Stimulated activated CD4-positive, alpha-beta T cell treated with anti-CD3 and anti-CD28 coated beads, TNF-alpha, amount 100 ng/mL, for 4 hours (primary cell): ENCODE measurements around the gene CEP164.
A peak's percentile ranks its signal among the peaks of the same experiment; 100 is the strongest.

Experiments used
- DNase-seq, 3 experiments: peaks; one replicate each; pipeline ENCODE4 v3.0.0-alpha.2; 2020; ENCODE audit warnings: low read depth in 3 of 3

CEP164 gene

GRCh38 chr11:117327567-117328374 is at the start of gene CEP164:
Gene CEP164, plus strand, starts transcription at chr11:117327854. Its CDS starts 10,733 bp downstream, at chr11:117338587.
- peak; percentile 78 to 90 (median 90) for DNase-seq

DNA sequence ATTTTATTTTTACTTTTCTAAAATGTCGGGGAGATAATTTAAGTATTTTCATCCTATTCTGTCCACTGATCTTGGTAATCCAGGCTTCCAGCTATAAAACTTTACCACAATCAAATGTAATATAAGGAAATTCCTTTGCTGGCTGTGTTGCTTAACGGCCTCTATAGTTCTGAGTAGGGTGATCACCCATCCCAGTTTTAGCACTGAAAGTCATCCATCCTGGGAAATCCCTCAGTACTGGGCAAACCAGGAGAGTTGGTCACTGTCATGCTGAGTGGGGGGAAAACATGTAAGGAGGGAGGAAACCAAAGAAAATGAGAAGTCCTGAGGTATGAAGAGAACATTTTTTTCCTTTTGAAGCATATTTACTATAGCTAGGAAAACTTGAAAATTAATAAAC is 49.3 kb upstream of the CEP164 start:
- no peak for DNase-seq

DNA sequence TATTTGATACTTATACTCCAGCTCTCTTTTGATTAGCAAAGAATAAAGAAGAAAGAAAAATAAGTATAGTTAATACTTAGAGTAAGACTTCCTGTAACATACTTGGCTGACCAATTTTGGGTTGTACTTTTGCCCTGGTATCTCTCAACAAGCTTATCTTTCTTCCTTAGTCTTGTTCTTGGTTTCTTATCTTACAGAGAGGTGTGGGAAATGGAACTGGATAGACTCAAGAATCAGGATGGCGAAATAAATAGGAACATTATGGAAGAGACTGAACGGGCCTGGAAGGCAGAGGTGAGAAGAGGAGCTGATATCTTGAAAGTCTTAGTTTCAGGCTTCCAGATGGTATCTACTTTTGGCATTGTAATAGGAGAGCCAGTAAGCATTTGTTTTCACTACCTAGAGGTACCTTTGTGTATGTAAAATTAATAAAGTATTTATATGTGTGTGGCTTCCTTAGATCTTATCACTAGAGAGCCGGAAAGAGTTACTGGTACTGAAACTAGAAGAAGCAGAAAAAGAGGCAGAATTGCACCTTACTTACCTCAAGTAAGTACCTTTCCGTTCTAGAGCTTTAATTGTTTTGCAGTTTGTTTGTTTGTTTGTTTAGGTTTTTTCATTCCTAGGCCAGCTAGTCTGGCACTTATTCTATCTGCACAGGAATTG is 47.8 kb upstream of the CEP164 start:
- no peak for DNase-seq

GRCh38 chr11:117281159-117281558 is 46.5 kb upstream of the CEP164 start:
- DNase-seq: no peak

DNA sequence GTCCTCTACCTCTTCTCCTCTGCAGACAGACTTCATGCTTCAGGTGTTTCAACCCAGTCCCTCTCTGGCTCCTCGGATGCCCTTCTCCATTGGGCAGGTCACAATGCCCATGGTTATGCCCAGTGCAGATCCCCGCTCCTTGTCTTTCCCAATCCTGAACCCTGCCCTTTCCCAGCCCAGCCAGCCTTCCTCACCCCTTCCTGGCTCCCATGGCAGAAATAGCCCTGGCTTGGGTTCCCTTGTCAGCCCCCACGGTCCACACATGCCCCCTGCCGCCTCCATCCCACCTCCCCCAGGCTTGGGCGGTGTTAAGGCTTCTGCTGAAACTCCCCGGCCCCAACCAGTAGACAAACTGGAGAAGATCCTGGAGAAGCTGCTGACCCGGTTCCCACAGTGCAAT is 45.8 kb upstream of the CEP164 start:
- DNase-seq: no peak

- DNase-seq: no peak
Observed at GRCh38 chr11:117282956-117283355, 44.7 kb upstream of the CEP164 start.

DNA sequence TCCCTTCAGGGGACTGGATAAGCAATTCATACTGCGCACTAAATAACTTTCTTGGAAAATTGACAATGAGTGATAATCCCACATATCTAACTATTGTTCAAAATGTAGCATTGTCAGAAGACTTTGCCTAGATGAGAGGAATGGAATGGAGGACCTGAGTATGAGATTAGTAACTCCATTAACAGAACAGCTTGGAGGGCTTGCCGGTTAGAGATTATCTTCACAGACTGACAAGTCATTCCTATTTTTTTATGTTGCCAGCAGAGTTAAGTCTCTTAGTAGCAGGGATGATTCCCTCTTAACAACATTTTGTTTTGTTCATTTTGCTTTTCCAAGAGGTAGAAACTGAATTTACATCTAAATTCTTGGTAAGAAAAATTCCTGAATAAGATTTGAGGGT is 43.6 kb upstream of the CEP164 start:
- DNase-seq: no peak

GRCh38 chr11:117286588-117286987 is 41.1 kb upstream of the CEP164 start:
- DNase-seq: no peak

DNA sequence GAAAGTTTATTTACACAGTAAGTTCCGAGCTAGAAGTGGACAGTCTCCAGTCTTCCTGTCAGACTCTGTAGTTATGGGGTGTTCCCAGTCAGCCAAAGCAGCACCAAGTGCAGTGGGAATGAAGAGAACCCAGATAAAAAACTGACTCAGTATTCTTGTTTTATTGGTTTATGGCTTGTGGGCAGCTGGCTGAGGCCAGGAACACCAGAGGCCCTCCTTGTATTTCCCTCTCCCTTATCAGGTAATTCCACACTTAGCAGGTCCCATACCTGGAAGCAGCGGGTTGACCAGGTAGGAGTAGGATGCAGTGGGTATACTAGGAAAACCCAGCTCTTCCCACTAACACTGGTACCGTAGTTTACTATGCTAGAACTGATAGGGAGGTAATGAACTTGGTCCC is 40.0 kb upstream of the CEP164 start:
- no peak for DNase-seq

DNA sequence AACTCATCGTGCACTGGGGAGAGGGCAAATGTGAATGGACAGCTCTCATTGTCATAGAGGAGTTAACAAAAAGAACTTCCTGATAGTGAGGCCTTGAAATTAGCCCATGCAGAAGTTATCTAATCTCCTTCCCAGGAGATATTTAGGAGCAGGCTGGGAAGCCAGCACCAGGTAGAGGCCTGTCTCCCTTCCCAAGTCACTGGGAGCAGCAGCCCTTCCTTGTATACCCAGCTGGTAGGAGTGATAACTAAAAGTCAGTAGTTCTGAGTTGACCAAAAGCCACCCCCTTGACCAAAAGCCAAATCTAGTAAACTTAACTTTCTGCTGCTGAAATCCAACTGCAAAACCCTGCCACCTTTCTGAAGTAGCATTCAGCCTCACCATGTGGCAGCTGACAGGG is 37.9 kb upstream of the CEP164 start:
- no peak for DNase-seq

DNA sequence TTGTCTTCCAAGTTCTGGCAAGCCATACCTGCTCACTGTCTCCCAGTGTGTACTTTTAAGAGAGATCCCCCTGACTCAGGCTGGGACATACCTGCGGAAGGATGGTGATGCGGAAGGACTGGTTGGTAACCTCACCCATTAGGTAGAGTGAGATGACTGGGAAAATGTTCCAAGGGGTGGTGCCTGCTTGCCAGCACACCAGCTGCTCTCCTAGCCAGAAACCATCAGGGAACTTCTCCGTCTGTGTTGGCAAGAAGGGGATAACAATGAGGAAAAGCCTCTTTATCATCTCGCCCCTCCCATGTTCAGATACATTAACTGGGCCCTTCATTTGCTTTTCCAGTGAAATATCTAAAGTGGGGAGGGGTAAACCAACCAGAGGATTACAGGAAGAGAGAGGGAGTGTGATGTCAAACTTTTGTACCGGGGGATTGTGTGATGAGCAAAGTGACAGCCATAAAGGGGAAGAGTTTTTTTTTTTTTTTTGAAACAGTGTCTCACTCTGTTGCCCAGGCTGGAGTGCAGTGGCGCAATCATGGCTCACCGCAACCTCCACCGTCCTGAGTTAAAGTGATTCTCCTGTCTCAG is 36.8 kb upstream of the CEP164 start, which contains the start of gene BACE1-AS:
Gene BACE1-AS, plus strand, starts transcription at position 538 of the 588 bp plus-strand sequence.
- no peak for DNase-seq

- no peak for DNase-seq
Observed at GRCh38 chr11:117292616-117293015, 35.0 kb upstream of the CEP164 start.

- DNase-seq: no peak
Observed at GRCh38 chr11:117295438-117296137, 32.1 kb upstream of the CEP164 start.

GRCh38 chr11:117296881-117297280 is 30.8 kb upstream of the CEP164 start:
- no peak for DNase-seq

DNA sequence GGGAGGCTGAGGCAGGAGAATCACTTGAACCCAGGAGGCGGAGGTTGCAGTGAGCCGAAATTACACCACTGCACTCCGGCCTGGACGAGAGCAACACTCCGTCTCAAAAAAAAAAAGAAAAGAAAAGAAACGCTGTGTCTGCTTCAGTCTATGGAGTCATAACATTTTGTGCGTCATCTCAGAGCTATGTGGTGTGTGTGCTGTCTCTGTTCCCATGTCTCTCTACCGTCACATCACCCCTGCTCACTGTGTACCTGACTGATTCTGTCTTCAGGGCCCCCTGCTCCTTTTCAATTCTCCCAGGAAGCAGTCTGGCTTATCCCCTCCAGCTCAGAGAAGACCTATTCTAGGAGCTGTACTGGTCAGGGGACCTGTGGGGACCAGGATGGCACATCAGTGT is 29.5 kb upstream of the CEP164 start:
- no peak for DNase-seq

DNA sequence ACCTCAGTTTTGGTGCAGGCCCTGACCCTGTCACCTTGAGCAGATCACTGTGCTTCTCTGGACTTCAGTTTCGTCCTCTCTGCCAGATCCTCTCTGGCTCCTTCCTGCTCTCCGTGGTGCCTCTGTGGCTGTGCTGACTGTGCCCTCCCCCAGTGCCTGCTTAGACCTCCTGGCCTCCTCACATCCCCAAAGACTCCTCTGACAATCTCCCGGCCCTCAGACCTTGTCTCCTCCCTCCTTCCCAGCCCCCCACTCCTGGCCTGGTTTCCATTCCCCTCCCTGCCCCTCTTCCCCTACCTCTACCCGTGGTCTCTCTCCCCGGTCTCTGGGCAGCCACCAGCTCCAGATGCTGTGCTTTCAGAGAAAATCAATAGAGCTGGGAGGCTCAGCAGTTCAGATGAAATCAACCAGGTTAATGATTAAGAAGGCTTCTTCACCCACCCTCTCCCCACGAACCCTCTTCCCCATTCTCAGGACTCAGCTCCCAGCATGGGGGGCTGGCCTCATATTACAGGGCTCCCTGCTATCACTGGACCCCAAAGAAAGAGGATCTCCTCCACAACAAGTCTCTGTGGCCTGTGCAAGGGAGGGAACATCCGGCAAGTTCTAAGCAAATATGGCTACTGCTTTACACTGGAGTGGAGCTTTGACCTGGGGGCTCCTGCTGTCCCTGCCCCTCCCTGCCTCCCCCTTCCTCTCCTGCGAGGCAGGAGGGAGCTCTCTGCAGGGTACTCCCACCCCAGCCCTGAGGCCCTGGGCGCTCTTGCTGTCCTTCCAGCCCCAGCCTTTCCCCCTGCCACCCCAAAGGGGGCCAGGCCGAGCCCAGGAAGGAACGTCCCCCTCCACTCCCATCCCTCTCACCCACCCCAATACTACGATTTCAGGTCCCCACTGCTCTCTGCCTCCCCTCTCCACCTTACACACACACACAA is 28.0 kb upstream of the CEP164 start:
- DNase-seq: no peak

GRCh38 chr11:117300283-117300663 is 27.4 kb upstream of the CEP164 start:
- DNase-seq: no peak

DNA sequence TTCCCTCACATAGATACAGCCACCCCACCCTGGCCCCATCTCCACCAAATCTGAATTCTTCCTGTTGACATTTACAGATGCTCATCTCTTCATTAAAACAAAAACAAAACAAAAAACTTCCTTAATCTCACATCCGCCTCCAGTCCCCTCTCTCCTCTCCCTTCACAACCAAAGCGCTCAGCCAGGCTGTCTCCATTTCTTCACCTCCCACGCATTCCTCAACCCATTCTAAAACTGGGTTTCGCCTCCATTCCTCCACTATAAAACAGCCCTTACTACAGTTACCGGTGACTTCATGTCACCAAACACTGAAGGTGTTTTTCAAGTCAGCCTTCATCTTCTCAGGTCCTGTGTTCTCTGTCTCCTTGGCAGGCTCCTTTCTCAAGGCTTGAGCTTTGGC is 26.9 kb upstream of the CEP164 start:
- DNase-seq: no peak

DNA sequence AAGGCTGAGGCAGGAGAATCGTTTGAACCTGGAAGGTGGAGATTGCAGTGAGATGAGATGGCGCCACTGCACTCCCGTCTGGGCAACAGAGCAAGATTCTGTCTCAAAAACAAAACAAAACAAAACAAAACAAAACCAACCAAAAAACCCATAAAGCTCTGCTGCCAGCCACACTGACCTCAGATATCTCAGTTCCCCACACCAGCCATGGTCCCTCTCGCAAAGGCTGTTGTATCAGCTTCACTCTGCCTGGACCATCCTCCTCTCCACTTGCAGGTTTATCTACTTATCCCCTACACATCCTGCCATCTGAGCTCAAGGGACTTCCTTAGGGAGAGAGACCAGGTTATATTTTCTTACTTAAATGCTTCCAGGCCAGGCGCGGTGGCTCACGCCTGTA is 25.4 kb upstream of the CEP164 start:
- DNase-seq: no peak

GRCh38 chr11:117303101-117303500 is 24.6 kb upstream of the CEP164 start:
- no peak for DNase-seq

DNA sequence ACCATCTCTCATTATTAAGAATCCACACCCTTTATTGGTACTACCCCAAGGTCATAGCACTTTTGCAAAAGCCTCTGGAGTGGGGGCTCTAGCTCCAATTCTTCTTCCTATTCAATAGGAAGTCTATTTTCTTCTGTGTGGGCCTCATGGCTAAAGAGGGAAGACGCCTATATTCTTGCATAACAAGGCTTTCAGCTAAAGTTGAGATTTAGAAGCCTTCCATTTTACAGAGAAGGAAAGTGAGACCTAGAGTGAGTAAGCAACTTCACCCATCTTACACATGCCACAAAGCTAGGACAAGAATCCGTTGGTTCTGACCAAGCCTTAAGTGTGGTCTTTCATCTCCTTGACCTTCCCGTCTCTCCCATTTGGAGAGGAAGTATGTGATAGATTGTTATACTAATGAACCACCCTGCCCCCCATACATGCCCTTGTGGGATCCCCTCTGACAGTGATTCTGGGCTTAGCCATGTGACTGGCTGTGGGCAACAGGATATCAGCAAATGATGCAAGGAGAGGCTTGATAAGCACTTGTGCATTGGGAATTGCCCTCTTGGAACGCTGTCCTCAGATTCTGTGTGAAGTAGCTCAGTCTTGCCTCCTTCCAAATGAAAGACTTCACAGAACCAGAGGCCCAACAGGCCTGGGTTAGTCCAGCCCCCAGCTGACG is 23.9 kb upstream of the CEP164 start:
- DNase-seq: no peak
